Superior temporal gyrus (tissue), 1 donor: ENCODE data around the gene NR6A1.

Source experiments
- DNase-seq: peaks from one replicate; pipeline ENCODE4 v3.0.0-alpha.2; 2016; ENCODE audit errors: extremely low spot score

The NR6A1 gene

DNA sequence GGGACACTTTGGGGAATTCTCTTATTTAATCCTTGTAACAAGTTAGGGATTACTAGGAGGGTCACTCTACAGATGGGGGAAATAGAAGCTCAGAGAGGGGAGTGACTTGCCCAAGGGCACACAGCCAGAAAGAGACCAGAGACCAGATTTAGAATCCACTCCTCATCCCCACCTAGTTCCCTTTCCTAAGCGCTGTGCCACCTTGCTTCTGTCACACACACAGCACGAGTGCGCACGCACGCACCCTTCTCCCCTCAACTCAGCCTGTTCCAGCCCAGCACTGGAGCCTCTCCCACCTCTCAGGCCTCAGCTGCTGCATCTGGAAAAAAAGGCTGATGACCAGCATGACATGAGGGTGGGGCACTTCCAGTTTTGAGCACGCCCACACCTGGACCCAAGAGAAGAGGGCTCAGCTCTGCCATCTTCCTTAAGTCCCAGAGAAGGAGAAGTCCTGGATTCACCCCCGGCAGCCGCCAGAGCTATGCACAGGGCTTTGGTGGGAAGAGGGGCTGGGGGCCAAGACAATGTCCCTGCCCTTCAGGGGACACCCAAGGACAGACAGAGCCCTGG, 282.4 kb downstream of the NR6A1 start:
- no peak for DNase-seq

DNA sequence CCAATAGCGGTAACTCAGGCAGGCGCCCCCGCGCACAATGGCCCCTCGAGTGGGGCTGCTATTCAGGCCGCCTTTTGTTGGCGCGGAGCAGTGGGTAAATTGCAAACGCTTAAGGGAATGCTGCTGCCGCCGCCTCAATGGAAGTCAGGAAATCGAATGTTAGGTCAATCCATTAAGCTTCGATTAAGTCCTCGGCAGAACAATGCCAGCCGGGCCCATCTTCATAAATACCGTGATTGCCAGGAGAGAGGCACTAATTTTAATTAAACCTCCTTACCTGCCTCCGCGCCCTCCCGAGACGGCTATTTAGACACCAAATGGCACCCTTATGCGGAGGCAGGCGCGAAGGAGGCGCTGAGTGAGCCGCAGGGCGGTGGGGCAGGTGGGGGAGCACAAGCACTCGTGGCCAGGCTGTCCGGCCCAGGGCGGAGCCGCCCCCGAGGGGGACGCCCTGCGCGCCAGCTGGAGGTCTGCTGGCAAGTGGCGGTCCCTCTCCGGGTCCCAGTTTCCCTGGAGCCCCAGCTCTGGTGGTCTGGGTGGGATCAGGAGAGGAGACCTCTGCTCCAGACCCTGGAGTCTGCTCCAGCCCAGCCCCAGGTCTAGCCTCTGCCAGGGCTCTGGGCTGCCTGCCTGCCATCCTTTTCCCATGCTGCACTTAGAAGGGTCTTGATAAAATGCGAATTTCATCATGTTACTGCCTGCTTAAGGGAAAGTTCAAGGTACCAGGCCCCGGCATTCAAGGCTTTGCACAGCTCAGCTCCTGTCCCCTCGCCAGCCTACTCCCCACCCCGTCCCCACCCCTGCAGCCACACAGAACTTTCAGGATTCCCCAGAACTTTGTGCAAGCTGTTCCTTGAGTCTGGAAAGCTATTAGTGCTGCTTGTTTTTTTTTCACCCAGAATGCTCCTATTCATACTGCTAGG, 283.6 kb downstream of the NR6A1 start:
- DNase-seq, result no peak

DNA sequence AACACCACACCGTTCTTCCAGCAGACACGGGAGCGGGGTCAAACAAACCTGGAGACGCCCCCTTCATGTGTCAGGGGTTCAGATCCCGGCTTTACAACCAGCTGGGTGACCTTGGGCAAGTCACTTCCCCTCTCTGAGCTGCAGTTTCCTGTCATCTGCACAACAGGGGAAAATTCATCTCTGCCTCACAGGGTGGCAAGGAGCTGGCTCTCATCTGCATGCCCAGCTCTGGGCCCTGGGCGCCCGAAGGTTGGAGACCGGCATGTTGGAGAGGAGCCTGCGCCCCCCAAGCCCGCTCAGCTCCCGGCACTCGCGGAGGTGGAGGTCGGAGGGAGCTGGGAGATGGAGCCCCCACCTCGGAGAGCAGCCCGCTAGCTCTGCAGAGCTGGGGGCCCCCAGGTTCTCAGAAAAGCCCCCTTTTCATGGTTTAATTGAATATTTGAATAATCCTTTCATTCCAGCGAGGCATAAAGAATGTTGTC, 284.3 kb downstream of the NR6A1 start:
- no peak for DNase-seq

DNA sequence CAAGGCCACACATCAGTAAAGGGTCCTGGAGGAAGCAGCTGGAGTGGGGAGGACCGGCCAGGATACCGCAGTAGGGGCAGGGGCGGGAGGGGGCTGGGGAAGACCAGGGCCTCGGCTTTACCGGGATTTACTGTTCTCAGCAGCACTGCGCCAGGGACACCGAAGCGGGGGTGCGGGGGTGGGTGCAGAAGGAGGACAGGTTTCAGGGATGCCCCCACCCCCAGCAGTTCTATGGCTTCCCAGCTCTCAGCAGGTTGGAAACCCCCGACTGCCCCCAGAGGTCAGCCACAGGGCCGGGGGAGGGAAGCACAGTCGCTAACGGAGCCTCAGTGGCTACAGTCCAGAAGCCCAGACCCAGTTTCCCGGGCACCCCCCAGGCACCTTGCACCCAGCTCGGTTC, 285.2 kb downstream of the NR6A1 start:
- no peak for DNase-seq

DNA sequence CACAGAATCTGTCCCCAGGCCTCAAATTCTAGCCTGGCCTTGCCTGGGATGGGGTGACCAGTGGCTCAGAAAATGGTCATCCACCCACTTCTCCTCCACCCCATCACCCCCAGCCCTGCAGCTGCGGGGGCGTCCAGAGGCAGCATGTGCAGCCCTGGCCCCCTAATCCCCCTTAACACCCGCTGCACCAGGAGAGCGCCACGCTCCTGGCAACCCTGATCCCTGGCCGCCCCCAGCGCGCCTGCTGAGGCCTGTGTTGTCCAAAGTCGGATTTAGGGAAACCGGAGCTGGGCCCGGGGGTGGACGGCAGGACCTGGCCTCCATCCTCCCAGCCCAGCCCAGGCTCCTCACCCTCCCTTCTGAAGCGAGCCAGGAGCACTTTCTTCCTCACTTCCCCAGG, 285.9 kb downstream of the NR6A1 start:
- DNase-seq, result no peak

DNA sequence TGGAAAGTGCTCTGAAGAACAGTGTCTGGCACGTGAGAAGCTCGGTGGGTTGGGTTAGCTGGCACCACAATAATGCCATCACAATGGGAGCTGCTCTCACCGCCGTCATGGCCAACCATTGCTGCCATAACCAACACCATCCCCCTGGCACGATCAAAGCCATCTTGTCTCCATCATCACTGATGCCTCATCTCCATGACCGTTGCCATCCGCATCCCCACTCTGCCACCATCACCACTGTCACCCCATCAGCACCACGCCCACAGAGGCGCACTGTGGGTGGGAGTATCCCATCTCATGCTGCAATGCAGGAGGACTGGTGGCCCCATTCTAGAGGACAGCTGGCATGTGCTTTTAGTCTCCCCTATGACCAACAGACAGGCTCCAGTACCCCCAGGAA, 287.6 kb downstream of the NR6A1 start:
- no peak for DNase-seq

DNA sequence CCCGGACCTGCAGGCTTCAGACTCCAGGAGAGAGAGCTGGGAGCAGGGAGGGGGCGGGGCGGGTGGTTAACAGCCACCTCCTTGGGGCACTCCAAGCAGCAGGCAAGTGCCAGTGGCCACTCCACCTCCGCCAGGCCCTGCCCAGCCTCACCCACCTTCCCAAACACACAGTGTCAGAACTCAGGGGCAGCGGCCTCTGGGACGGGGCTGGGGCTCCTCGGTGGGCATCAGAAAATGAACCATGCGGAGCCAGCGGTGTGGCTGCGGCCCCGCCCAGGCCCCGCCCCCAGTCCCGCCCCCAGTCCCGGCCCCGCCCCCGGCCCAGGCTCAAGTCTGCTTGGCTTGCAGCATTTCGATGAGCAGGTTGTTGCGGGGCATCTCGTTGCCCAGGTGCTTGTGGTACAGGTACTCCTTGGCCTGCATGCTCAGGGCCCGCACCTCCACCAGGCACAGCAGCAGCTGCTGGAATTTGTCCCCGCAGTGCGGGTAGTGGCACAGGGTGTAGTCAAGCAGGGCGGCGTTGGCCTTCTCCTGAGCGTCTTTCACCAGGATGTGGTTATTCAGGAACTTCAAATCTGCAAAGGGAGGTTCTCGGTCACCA, 288.6 kb downstream of the NR6A1 start:
- no peak for DNase-seq

DNA sequence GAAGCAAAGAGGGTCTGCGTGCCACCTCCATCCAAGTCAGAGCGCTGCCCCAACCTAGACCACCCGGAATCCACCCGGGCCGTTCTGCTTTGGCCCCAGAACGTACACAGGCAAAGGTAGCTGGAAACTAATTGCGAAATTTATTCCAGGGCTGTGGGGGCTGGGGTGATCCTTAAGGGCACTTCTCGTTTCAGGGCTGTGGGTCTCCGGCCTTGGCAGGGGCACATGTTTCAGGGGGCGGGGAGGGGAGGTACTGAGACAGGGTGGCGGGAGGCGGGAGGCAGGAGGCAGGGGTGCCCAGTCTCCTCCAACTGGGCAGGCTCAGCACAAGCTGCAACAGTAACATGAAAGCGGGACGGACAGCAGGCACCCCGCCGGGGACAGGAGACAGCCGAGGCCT, 290.0 kb downstream of the NR6A1 start:
- DNase-seq, result no peak

DNA sequence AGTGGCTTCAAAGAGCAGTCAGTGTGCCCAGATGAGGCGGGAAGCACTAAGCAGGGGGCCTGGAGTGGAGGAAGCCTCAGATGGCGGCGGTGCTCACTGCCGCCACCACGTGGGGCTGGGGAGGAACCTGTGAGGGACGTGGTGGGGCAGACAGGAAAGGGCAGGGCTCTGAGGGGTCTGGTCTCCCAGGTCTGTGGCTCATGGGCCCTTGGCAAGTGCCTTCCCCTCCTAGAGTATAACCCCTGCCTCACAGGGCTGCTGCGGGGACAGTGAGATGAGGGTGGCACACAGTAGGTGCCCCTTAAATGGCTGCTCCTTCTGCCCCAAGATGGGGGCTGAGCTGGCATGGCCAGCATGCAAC, 290.5 kb downstream of the NR6A1 start:
- no peak for DNase-seq

DNA sequence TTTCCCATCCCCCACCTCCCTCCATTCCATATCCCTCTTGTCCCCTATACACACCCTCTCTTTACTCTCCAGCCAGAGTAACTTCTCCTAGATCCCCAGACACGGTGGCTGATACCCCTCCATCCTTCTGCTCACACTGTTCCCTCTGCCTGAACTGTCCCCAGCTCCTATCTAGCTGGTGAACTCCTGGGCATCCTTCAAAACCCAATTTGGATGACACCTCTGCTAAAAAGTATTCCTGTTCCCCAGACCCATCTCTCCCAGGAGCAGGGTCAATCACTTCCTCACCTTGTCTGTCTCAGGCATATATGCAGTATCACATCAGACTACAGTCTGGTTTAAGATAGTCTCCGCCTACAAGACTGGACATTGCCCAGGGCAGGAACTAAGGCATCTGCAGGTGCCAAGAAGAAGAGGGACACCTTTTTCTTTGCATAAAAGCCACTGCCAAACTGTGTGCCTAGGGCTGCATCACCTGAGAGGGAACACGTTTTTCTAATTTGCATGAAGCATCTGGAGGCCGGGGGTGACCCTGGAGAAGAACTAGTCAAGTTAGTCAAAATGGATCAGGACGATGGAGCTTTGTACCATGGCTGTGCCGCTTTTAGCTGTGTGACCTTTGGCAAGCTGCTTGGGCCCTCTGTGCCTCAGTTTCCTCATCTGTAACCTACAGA, 291.0 kb downstream of the NR6A1 start:
- no peak for DNase-seq

DNA sequence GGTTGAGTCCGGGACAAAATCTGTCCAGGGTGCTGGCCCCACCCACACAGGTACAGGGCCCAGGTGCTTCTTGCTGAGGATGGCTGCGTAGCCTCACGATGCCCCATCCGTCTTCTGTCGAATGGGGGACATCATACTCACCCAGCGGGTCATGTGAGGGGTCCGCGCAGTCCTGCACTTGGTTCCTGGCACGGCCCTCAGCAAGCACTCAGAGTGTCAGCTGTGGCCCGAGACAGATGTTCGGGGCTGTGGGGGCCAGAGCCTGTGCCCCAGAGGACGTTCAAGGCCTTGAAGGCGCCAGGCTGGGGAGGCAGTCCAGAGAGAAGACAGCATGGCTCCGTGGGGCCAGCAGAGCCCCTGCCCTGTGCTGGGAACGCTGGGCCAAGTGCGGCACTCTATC, 291.7 kb downstream of the NR6A1 start:
- no peak for DNase-seq

DNA sequence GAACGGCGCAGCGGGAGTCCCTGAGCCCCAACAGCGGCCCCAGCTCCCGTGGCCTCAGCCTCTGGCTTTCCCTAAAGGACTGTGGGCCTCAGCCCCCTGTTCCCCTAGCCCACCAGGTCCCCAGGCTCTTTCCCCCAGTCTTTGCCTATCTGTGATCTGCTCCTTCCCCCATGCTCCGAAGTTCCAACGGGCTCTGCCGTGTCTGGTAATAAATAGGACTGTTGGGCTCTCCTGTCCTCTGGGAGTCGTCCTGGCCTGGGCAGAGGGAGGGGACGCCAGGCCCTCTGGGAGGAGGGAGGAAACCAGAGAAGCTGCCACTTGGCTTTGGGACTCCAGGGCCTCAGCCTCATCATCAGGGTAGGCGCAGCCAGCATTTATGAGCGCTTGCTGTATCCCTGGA, 292.8 kb downstream of the NR6A1 start:
- no peak for DNase-seq

DNA sequence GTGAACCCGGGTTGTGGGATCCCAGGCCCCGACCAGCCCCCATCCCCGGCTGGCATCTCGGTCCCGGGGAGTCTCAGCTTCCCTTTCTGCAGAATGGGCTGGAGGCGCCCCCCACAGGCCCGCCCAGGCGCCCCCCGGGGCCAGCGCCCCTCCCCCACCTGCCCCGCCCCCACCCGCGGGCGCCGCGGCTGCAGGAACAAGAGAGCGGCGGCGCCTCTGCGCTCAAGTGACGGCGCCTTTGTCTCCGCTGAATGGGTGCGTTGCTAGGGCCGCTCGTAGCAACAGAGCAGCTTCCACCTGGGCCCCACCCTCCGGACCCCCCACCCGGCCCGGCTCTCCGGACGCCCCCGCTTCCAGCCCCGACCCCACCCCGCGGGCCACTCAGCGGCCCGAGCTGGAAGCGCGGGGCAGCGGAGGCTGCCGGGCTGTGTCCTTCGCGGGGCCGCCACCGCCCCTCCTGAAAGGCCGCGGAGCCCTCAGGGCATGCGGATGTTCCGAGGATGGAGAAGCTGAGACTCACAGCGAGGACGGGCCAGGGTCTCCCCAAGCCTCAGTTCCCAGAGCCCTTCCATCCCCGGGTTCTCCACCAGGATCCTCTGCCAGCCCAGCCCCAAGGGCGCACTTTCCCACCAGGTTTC, 293.3 kb downstream of the NR6A1 start:
- no peak for DNase-seq

DNA sequence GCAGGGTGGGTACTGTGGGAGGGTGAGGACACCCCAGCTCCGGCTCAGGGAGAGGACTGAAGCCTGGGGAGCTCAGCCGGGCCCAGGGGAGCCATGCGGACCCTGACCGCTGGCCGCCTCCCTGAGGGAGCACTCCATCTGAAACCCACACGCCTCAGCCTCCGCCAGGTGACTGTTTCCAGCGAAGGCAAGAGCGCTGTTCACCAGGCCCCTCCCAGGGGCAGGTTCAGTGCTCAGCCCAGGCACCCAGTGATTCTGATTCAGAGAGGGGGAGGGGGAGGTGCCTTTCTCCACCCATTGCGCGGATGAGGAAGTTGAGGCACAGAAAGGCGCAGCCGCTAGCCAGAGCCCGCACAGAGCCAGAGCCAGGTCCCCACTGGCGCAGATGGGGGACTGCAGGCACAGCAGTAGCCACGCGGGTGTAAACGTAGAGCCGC, 293.9 kb downstream of the NR6A1 start:
- no peak for DNase-seq

DNA sequence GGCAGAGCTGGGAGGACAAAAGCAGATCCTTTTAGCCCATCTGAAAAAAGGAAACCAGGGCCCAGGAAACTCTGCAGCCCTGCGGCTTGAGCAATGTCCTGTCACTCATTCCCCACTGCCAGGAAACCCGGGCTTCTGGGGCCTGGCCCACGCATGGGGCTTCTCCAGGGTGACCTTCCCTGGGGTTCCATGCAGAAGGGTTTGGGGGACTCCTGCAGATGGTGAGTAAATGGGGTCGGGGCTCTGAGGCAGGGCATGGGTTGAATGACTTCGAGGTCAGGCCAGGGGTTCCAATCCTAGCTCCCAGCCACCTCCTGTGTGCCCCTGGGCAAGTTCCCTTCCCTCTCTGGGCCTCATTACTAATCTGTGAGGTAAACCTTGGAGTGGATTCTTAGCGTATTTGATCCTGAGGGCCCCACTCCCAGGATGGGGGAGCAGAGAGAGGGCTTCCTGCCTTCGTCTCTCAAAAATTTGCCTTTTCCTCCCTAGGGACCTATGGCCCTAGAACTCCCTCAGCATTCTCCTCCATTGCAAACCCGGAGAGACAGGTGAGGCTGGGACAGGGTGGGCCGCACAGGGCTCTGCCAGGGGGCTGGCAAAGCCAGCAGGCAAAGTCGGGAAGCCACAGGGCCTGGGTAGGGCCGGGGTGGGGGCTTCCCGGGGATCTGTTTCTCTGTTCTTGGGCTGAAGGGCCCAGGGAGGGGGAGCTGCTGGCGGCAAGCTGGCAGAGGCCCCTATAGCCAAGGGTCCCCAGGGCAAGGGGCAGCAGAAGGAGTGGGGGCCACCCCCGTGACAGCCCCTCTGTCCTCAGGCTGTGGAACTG, 295.0 kb downstream of the NR6A1 start:
- DNase-seq, result no peak

DNA sequence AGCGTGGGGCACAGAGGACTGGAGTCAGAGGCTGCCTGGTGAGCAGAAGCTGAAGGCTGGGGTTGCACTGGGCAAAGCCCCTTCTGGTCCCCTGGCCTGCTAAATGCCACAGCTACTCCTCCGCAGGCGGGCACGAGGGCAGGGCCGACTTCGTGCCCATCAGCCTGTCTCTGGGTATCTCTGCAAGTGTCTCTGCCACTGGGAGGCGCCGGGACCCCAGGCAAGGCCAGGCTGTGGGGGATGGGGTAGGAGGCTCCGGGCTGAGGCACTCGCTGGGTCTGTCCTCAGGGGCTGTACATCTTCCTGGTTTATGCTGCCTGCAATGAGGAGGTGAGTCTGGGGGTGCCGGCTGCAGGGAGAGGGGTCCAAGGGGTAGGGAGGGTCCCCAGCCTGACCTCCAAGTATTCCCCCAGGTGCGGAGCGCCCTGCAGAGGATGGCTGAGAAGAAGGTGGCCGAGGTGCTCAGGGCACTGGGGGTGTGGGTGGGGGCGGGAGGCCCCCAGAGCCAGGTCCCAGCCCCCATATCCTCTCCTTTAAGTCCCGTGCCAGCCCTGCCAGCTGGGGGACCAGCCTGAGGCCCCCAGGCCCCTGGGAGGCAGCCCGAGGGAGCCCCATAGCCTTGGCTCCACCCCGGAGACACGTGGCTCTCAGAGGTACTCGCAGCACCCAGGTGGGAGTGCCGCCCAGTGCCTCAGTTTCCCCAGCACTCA, 295.8 kb downstream of the NR6A1 start:
- DNase-seq, result no peak

DNA sequence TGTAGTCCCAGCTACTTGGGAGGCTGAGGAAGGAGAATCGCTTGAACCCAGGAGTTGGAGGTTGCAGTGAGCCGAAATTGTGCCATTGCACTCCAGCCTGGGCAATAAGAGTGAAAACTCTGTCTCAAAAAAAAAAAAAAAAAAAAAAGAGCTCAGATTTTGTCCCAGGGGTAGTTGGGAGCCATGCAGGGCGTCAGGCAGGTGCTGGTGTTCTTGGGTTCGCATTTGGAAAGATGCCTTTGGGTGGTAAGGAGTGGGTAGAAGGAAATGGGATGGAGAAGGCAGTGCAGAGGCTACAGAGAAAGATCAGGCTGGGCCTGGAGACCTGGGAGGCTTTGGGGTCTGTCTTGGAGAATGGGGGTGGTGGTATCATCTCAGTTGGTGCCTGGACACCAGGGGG, 297.0 kb downstream of the NR6A1 start:
- no peak for DNase-seq

DNA sequence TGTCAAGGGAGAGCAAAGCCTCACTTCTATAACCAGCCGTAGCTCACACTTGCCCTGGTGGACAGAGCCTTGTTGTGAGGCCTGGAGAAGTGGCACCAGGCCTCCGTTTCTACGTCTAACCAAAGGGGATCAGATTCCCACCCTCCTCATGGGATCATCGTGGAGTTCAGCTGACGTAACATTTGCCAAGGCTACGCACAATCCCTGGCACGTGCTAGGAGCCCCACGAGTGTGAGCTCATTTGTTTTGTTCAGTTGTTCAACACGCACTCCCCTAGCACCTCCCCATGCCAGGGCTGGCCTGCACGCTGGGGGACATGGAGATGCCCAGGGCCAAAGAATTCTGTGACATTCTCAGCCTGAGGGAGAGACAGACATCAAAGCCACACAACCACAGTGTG, 297.8 kb downstream of the NR6A1 start:
- DNase-seq, result no peak

DNA sequence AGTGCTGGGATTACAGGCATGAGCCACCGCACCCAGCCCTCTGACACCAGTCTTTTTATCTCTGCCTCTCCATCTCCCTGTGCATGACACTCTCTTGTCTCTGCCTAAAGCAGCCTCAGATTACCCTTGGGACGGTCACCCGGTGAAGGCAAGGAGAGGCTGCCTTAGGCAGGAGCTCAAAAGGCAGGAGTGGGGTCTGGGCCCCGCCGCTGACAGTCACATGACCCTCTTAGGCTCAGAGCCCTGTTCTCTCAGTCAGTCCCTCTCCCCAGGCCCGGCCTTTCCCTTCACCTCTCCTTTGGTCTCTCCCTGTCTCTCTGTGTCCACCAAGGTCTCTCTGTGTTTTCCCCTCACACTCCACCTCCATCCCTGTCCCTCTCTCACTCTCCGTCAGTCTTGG, 298.3 kb downstream of the NR6A1 start:
- no peak for DNase-seq

DNA sequence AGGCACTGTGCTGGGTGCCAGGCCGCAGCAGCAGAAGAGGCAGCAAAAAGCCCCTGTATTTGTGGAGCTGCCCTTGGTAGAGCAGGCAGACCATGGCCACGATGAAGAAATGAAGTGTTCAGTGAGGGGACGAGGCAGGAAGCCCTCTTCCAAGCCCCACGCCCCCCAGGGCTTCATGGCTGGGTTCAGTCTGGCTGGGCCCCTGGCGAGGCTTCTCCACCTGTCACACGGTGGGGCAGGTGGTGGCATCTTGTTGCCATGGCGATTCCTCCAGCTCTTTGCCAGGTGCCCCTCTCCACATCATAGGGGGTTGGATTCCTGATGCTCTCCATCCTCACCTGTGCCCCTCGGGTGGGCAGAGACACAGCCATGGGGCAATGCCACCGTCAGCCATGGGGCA, 299.4 kb downstream of the NR6A1 start:
- DNase-seq, result no peak
